Amniotic stem cell (primary cell): ENCODE results near the gene CELF4.

Source experiments
- DNase-seq: peaks from one replicate; lab custom pipeline; 2025; lab: John Stamatoyannopoulos, UW

The CELF4 gene

GRCh38 chr18:37440206-37440605, 125.4 kb downstream of the CELF4 start:
- no peak for DNase-seq

- DNase-seq = no peak
Measured at GRCh38 chr18:37438417-37439180, 127.0 kb downstream of the CELF4 start.

GRCh38 chr18:37435996-37436395, 129.6 kb downstream of the CELF4 start:
- DNase-seq = no peak

GRCh38 chr18:37435150-37435867, 130.3 kb downstream of the CELF4 start:
- no peak for DNase-seq

- DNase-seq = no peak
Measured at GRCh38 chr18:37434161-37434860, 131.3 kb downstream of the CELF4 start.

GRCh38 chr18:37432436-37433195, 133.0 kb downstream of the CELF4 start:
- no peak for DNase-seq

GRCh38 chr18:37430357-37431076, 135.1 kb downstream of the CELF4 start:
- DNase-seq = no peak

GRCh38 chr18:37429791-37430190, 135.8 kb downstream of the CELF4 start:
- no peak for DNase-seq

GRCh38 chr18:37428288-37428974, 137.2 kb downstream of the CELF4 start:
- DNase-seq = no peak

- DNase-seq = no peak
Measured at GRCh38 chr18:37426586-37426985, 139.0 kb downstream of the CELF4 start.

GRCh38 chr18:37425222-37425621, 140.4 kb downstream of the CELF4 start:
- DNase-seq = no peak

GRCh38 chr18:37424507-37424906, 141.1 kb downstream of the CELF4 start:
- no peak for DNase-seq

GRCh38 chr18:37422596-37422995, 143.0 kb downstream of the CELF4 start:
- DNase-seq = no peak

- no peak for DNase-seq
Measured at GRCh38 chr18:37422116-37422515, 143.5 kb downstream of the CELF4 start.

- DNase-seq = no peak
Measured at GRCh38 chr18:37421341-37422077, 144.1 kb downstream of the CELF4 start.

- no peak for DNase-seq
Measured at GRCh38 chr18:37420315-37420880, 145.2 kb downstream of the CELF4 start.

- DNase-seq = no peak
Measured at GRCh38 chr18:37419866-37420265, 145.7 kb downstream of the CELF4 start.

- DNase-seq = no peak
Measured at GRCh38 chr18:37419315-37419714, 146.3 kb downstream of the CELF4 start.

GRCh38 chr18:37414816-37415215, 150.8 kb downstream of the CELF4 start:
- DNase-seq = no peak

- DNase-seq = no peak
Measured at GRCh38 chr18:37412829-37413228, 152.8 kb downstream of the CELF4 start.
